ENCODE data around the gene OGG1.
"Not testable (repeated sequence)": the region's sequence is repeated elsewhere in the genome, so short reads cannot be mapped to it uniquely, and the experiment has no call there.

- TF ChIP-seq, protein P1, sequence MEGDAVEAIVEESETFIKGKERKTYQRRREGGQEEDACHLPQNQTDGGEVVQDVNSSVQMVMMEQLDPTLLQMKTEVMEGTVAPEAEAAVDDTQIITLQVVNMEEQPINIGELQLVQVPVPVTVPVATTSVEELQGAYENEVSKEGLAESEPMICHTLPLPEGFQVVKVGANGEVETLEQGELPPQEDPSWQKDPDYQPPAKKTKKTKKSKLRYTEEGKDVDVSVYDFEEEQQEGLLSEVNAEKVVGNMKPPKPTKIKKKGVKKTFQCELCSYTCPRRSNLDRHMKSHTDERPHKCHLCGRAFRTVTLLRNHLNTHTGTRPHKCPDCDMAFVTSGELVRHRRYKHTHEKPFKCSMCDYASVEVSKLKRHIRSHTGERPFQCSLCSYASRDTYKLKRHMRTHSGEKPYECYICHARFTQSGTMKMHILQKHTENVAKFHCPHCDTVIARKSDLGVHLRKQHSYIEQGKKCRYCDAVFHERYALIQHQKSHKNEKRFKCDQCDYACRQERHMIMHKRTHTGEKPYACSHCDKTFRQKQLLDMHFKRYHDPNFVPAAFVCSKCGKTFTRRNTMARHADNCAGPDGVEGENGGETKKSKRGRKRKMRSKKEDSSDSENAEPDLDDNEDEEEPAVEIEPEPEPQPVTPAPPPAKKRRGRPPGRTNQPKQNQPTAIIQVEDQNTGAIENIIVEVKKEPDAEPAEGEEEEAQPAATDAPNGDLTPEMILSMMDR (IDR thresholded peaks at IDR 0.05): not testable (repeated sequence)
- TF ChIP-seq POLR2A, POLR2AphosphoS5 (IDR thresholded peaks at IDR 0.05): not testable (repeated sequence)
These were observed 21.3 kb downstream of the OGG1 start for GRCh38 chr3:9771007-9771406.
